Measurements from ENCODE around the gene SETDB2. TPM values are rescaled to one million over a fixed set of nuclear protein-coding genes. Genes with fewer than 3 reads are reported as not detected.

Gene SETDB2
- total RNA-seq, 6 experiments from 2014 or later, result 4.4 to 7.4 (median 6.5) TPM

DNA sequence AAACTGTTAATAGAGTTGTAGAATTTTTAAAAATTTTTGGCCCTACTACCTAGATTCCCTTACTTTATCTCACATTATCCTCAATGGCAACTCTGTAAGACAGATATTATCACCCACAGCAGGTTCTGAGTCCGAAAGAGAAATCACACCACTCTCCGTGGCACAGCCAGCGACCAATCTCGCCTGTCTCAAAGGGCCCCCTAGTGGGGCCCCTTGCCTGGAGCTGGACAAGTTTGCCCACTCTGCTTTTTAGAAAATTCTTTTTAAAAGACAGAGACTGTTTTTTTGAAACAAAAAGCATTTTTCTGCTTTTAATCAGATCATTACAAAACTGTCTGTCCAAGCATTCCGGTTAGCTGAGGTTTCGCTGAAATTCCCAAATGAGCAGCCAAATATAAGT is 73.4 kb downstream of the SETDB2 start:
- Mint-ChIP-seq H3K9me3 (no peaks in the 10 kb centered on the region), H3K36me3 (ENCODE audit: low read depth) (peaks cover 16% of the 10 kb centered on the region), H3K4me1 (ENCODE audit: low read depth) (peaks cover 12% of the 10 kb centered on the region), H3K27ac (no peak overlapping the region), H3K27me3 (ENCODE audit: insufficient read depth) (no peaks in the 10 kb centered on the region), H3K4me3 (no peak overlapping the region)
- TF ChIP-seq, protein P1, sequence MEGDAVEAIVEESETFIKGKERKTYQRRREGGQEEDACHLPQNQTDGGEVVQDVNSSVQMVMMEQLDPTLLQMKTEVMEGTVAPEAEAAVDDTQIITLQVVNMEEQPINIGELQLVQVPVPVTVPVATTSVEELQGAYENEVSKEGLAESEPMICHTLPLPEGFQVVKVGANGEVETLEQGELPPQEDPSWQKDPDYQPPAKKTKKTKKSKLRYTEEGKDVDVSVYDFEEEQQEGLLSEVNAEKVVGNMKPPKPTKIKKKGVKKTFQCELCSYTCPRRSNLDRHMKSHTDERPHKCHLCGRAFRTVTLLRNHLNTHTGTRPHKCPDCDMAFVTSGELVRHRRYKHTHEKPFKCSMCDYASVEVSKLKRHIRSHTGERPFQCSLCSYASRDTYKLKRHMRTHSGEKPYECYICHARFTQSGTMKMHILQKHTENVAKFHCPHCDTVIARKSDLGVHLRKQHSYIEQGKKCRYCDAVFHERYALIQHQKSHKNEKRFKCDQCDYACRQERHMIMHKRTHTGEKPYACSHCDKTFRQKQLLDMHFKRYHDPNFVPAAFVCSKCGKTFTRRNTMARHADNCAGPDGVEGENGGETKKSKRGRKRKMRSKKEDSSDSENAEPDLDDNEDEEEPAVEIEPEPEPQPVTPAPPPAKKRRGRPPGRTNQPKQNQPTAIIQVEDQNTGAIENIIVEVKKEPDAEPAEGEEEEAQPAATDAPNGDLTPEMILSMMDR (IDR thresholded peaks at IDR 0.05), result peak; percentile 72
- DNase-seq, result peak; percentile 28

DNA sequence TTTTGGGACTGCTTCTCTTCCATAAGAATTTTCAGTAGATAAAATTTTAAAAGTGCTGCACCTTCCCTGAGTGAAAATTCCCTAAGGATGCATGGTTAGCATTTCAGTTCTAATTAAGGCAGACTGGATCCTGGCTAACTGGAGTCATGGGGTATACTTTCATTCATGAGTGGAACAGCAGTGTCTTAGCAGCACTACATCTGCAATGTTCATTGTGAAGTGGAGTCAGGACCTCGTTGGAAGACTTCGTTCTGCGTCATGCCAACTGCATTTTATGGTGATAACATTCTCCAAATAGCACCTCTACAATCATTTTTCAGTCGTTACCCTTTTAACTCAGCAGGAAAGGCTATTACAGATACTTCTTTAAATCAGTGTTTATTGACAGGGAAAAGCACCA is 77.2 kb downstream of the SETDB2 start:
- H3K36me3 Mint-ChIP-seq (ENCODE audit: low read depth), result peaks cover 6% of the 10 kb centered on the region; the same call in 1 of the 2 replicates
- H3K9me3 Mint-ChIP-seq, result no peaks in the 10 kb centered on the region
- no peak overlapping the region for H3K4me3 Mint-ChIP-seq
- DNase-seq, result no peak
- peaks cover 8% of the 10 kb centered on the region; the same call in 1 of the 2 replicates for H3K4me1 Mint-ChIP-seq (ENCODE audit: low read depth)
- TF ChIP-seq, protein P1 (IDR thresholded peaks at IDR 0.05), result no peak
- no peaks in the 10 kb centered on the region; the same call in 1 of the 2 replicates for H3K27me3 Mint-ChIP-seq (ENCODE audit: insufficient read depth)
- no peak overlapping the region for H3K27ac Mint-ChIP-seq

DNA sequence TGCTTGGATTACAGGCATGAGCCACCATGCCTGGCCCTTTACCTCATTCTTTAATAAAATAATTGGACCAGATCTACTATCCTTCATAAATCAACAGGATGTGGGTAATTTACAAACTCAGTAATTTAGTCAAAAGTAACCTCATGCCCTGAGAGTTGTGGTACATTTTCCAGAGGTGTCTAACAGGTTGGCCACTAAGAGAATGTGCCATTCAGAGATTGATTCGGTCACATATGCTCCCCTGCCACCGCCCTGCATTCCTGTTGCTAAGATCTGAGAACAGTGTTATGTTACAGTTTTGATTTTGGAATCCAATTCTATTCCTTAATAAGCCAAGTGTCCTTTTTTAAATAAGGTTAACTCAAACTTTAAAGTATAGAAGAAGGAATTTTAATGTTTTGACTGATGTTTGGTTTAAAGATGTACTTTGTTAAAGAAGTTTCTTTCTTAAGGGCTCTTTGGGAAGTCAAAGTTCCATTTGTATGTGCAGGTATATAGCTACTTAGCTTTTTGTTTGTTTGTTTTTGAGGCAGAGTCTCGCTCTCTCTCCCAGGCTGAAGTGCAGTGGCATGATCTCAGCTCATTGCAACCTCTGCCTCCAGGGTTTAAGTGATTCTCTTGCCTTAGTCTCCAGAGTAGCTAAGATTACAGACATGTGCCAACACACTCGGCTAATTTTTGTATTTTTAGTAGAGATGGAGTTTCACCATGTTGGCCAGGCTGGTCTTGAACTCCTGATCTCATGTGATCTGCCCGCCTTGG is 80.8 kb downstream of the SETDB2 start:
- Mint-ChIP-seq H3K4me1 (ENCODE audit: low read depth) (no peaks in the 10 kb centered on the region), H3K9me3 (no peaks in the 10 kb centered on the region), H3K4me3 (no peak overlapping the region), H3K27me3 (ENCODE audit: insufficient read depth) (no peaks in the 10 kb centered on the region; the same call in 1 of the 2 replicates), H3K27ac (no peak overlapping the region), H3K36me3 (ENCODE audit: low read depth) (peaks cover 13% of the 10 kb centered on the region; the same call in 1 of the 2 replicates)
- DNase-seq, result no peak
- TF ChIP-seq, protein P1 (IDR thresholded peaks at IDR 0.05), result no peak

DNA sequence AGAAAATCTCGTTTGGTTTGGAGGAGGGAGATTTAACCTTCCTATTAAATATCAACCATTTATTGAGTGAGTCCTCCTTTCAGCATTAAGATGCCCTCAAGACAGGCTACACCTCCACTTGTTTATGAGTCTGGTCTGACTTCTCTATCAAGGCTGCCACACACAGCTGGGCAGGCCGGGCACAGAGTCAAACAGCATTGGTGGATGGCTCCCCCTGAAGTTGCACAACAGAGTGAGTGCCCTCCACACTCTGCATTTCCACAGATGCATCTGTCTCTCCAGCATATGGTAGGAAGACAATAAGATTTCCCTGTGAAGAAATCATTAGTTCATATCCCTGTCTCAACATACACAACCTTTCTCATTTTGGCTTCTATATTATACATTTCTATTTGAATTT is 83.0 kb downstream of the SETDB2 start:
- TF ChIP-seq, protein P1 (IDR thresholded peaks at IDR 0.05), result no peak
- H3K27ac Mint-ChIP-seq, result no peak overlapping the region
- no peak for DNase-seq
- H3K36me3 Mint-ChIP-seq (ENCODE audit: low read depth), result peaks cover 22% of the 10 kb centered on the region
- no peaks in the 10 kb centered on the region for H3K9me3 Mint-ChIP-seq
- no peak overlapping the region for H3K4me3 Mint-ChIP-seq
- no peaks in the 10 kb centered on the region for H3K4me1 Mint-ChIP-seq (ENCODE audit: low read depth)
- no peaks in the 10 kb centered on the region; the same call in 1 of the 2 replicates for H3K27me3 Mint-ChIP-seq (ENCODE audit: insufficient read depth)

DNA sequence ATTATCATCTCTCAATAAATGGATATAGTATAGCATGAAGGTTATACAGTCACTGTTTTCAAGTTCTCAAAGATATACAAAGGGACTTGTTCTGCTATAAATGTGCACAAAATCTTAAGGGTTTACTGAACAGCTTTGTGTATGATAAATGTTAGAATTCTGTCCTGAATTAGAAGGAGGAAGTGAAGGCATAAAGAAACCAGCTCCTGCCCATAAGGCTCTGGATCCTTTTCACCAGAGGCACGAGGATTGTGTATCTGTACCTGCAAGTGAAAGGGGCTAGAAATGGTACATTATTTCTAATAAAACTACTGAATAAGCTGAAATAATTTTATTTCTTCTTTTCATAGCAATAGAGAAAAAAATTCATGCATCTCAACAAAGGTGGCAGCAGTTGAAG is 84.1 kb downstream of the SETDB2 start:
- H3K36me3 Mint-ChIP-seq (ENCODE audit: low read depth), result peaks cover 22% of the 10 kb centered on the region
- H3K27me3 Mint-ChIP-seq (ENCODE audit: insufficient read depth), result no peaks in the 10 kb centered on the region; the same call in 1 of the 2 replicates
- no peak overlapping the region for H3K4me3 Mint-ChIP-seq
- DNase-seq, result no peak
- H3K27ac Mint-ChIP-seq, result no peak overlapping the region
- TF ChIP-seq, protein P1 (IDR thresholded peaks at IDR 0.05), result no peak
- no peaks in the 10 kb centered on the region for H3K4me1 Mint-ChIP-seq (ENCODE audit: low read depth)
- no peaks in the 10 kb centered on the region for H3K9me3 Mint-ChIP-seq

Measured in HFFc6 (cell line).